HG02938 (cell line): Measurements from ENCODE around the gene OTC.

Experiments
- ATAC-seq: cut with Tn5 transposase; IDR thresholded peaks from one replicate; pipeline ENCODE4 v1.9.1; 2021; ENCODE audit warnings: mild to moderate bottlenecking, moderate library complexity; ENCODE audit not compliant: unreplicated experiment

OTC gene

GRCh38 chrX:38357747-38358673 lies 5.6 kb downstream of the OTC start:
- ATAC-seq = no peak

DNA sequence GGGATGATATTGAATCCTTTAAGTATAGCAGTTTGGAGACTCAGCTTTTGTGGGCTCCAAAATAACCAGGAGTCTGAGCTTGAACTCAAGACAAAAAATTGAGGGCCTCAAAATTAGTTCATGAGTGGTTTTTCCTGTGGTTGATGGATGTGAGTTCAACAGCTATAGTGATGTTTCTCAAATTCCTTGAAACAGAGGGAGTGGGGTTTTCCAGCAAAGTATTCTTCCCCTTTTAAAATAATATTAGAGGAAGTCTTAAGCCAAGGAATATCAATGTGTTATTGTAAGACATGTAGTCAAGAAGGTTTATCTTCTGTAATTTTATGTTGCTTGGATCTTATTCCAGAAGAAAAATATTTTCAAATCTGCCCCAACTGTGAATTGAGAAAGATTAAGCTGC lies 10.6 kb downstream of the OTC start:
- ATAC-seq = no peak

GRCh38 chrX:38365954-38366353 lies 13.6 kb downstream of the OTC start:
- no peak for ATAC-seq

DNA sequence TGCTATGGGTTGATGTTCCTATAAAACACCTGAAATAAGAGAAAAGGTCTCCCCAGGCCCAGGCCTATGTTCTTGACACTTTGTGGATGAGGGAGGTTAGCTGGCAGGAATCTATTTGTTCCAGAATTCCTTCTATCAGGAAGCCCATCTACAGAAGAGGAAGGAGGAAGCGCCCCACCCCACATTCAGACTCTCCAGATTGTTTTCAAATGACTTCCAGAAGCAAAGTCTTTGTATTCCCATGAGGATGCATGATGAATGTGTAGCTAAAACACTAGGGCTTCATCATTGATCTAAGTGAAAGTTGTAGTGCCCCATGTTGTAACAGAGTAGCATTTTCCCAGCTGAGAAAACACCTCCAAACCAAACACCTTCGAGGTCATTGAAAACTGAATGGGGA lies 16.4 kb downstream of the OTC start:
- no peak for ATAC-seq

DNA sequence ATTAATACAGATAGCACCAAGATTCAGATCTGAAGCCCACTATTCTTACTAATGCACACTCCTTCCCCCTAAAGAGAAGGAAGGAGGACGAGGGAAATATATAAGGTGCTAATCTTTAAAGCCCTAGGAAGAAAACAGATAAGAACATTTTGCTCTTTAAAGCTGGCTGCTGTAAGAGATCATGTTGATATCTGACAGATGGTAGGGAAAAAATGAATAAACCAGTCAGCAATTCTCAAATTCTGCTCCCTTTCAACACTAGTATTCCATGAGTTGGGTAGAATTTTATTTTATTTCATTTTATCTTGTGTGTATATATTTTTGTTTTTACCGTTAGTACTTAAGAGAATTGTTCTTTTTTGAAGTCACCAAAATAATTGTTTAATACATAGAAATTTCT lies 19.2 kb downstream of the OTC start:
- ATAC-seq = no peak

DNA sequence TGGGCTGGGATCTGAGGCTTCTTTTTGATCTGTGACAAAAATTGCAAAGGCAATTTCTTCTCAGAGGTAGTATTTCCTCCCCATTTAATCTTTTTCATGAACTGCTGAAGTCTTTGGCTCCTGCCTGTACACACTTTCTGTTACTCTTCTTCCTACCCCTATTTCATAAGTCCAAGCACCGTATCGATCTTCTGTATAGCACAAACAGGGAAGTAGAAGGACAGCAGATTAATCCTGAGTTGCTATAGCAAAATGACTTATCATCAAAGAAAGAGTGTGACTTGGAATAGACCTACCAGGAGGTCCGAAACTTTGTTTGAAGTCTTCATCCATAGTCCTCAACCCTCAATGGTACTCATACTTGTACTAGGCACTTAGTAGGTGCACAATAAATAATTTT lies 22.0 kb downstream of the OTC start:
- ATAC-seq = no peak

GRCh38 chrX:38375891-38376290 lies 23.5 kb downstream of the OTC start:
- ATAC-seq = no peak

- no peak for ATAC-seq
These were observed 24.3 kb downstream of the OTC start for GRCh38 chrX:38376747-38377146.

DNA sequence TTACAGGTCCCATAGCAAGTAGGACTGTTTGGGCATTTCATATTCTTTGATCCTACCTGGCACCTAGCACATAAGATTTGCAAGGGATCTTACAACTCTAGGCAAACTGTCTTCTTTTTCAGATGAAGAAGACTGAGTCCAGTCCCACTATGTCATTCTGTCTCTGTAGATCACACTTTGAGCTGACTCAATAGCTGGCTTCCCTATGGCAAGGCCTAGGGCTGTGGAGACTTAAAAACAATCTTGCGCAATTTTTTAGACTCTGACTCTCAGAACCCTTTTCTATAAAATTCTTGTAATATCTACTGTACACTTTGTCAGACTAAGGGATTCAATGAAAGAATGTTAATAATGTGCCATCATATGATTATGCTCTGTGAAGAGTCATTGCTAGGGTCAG lies 26.7 kb downstream of the OTC start:
- ATAC-seq = no peak

DNA sequence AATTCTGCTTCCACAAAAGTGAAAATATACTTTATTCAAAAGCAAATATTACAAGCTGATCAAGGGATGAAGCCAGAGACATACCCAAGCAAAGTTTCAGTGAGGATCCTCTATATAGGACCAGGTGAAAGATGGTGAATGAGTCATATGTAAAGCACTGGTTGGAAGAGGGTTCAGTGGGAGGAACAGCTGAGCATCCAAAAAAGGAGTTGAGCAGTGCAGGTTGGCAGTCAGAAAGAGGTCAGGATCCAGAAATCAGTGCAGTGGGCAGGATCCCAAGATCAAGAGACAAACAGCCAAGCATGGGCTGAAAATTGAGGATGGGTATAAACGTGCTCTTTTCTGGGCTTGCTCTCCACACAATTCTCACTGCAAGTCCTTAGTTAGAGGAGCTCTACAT lies 30.3 kb downstream of the OTC start:
- ATAC-seq = no peak

DNA sequence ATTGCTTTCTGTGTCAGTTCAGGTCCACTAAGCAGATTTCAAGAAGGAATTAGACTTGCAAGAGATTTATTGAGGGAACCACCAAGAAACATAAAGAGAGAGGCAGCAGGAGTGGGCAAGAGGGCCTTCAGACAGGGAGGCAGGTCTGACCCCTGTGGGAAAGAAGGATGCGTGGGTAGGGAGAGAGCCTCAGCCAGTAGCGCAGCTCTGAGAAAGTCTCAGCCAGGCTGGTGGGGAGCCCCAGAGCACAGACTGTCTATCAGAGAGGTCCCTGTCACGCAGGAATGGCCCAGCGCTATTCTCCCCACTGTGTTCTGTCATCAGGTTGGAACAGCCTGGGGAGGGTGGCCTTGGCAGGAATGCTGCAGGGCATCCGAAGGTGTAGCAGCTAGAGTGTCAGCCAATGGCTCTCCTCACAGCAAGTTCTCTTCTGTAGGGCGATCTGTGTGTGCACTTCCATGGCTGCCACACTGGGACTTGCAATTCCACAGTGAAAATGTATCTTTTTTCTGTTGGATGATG lies 48.0 kb downstream of the OTC start:
- ATAC-seq = no peak

GRCh38 chrX:38402118-38402517 lies 49.7 kb downstream of the OTC start:
- no peak for ATAC-seq

GRCh38 chrX:38403834-38404233 lies 51.4 kb downstream of the OTC start:
- ATAC-seq = no peak

DNA sequence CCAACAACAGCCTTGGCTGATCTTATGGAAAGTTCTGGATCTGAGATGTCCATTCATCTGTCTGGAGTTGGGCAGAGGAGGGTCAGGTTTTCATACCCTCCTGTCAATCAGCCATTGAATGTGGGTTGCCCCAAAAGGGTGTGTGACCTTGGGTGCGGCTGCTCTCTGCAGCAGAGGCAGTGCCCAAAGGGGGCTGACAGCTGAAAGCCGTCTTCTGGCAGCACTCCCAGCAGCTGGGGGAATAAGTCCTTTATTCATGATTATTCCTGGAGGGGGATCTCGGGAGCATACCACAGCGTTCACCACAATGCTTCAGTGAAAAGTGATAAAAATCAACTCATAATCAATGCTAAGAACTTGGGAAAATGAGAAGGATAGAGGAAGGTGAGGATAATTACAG lies 54.7 kb downstream of the OTC start:
- ATAC-seq = no peak

GRCh38 chrX:38409289-38409688 lies 56.9 kb downstream of the OTC start:
- ATAC-seq = no peak

DNA sequence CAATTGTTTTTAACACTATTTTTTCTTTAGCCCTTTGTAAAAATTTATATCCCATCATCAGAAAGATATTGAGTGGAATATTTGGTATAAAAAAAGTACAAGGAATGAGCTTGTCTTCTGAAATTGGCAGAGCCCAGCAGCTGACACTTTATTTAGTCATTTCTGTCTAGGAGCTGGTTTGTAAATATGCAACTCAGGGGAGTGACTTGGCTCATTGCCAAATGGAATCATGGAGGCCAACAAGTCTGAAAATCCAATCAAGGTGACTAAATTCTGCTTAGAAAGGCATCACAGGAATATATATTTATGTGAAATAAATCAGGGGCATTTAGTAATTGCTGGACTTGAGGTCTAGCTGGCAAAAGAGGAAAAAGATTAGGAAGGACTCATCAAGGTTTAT lies 74.4 kb downstream of the OTC start:
- ATAC-seq = no peak

GRCh38 chrX:38431525-38431924 lies 79.1 kb downstream of the OTC start:
- ATAC-seq = no peak

- no peak for ATAC-seq
These were observed 82.7 kb downstream of the OTC start for GRCh38 chrX:38435130-38435529.

- no peak for ATAC-seq
These were observed 84.7 kb downstream of the OTC start for GRCh38 chrX:38437093-38437492.

GRCh38 chrX:38438321-38438720 lies 85.9 kb downstream of the OTC start:
- no peak for ATAC-seq

DNA sequence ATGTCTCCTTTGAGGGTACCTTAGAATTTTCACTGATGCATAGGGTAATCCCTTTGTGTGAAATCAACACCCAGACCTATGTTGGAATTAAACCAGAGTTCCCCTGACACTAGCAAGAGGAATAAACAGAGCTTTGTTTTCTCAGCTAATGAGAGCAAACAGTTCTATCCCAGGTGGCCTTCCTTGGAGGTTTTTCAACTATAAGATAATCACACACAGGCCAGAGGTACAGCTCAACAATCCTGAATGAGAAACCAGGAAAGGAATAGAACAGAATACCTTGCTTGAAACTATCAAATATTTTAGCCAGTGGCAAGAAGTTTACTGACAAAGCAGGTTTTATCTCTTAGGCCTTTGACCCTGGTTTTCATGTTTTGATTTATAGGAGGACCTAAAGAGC lies 100.2 kb downstream of the OTC start:
- no peak for ATAC-seq

- no peak for ATAC-seq
These were observed 105.7 kb downstream of the OTC start for GRCh38 chrX:38458071-38458470.

GRCh38 chrX:38462257-38462656 lies 109.9 kb downstream of the OTC start:
- ATAC-seq = no peak
